Mesodermal cell (in vitro differentiated cells): ENCODE data around the gene CCDC27.

ENCODE experiments used
- H3K27ac ChIP-seq: 2 replicates; pipeline ENCODE4 v1.7.0; 2013; ENCODE audit warnings: mild to moderate bottlenecking, low read depth, low read length, moderate library complexity; ENCODE audit not compliant: severe bottlenecking
- H3K36me3 ChIP-seq: 2 replicates; pipeline ENCODE4 v1.7.1; 2013; ENCODE audit warnings: mild to moderate bottlenecking, low read length, moderate library complexity; ENCODE audit not compliant: control insufficient read depth, insufficient read depth
- H3K4me1 ChIP-seq: one replicate; pipeline ENCODE4 v1.7.1; 2013; ENCODE audit warnings: mild to moderate bottlenecking, low read length; ENCODE audit not compliant: insufficient read depth, control insufficient read depth, poor library complexity, severe bottlenecking
- H3K4me3 ChIP-seq: 2 replicates; pipeline ENCODE4 v1.7.0; 2013; ENCODE audit warnings: low read length, control low read depth, mild to moderate bottlenecking; ENCODE audit not compliant: insufficient read depth, poor library complexity, severe bottlenecking; ENCODE audit errors: extremely low read depth
- H3K9me3 ChIP-seq: 2 replicates; pipeline ENCODE4 v1.7.1; 2013; ENCODE audit warnings: mild to moderate bottlenecking, low read length, moderate library complexity; ENCODE audit not compliant: control insufficient read depth
- WGBS, 2 experiments: methylation state at CpG; one replicate each; pipeline ENCODE4 v1.1.5; 2013; ENCODE audit warnings: missing lambda C conversion rate in 2 of 2; ENCODE audit not compliant: insufficient coverage in 2 of 2; 5-methylcytosine and 5-hydroxymethylcytosine counted together

CCDC27 gene

DNA sequence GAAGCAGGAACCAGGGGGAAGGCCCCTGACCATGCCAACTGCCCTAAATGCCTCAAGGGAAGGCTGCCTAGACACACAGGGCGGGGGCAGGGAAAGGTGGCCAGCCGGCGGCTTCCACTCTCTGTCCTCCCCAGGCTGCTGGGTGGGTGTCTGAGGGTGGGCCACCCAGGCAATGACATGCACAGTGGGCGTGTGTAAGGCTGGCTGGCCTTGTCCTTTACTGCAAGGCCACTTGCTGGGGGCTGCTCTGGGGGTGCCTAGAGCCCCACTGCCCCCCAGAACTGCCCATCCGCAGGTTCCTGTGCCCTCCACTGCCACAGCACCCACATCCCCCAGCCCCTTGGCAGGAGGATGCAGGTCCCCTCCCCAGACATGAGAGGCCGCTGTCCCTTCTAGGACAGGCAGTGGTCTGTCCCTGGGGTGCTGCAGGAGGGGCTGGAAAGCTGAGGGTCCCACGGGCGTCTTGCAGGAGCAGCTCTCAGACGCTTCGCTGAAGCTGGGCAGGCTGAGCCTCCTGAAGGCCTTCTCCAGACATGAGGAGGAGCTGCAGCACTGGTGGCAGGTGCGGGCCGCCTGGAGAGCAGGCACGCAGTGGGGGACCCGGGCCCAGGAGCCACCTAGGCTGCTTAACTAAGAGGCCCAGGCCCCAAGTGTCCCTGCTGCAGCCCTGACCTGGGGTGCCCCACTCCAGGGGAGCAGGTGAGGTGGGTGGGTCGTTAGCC lies 10.1 kb downstream of the CCDC27 start:
- Histone ChIP-seq H3K4me1 (no peaks in the 10 kb centered on the region), H3K4me3 (no peak overlapping the region), H3K27ac (no peak overlapping the region), H3K36me3 (no peaks in the 10 kb centered on the region), H3K9me3 (peaks cover 9% of the 10 kb centered on the region)
- WGBS, 2 experiments = 78 to 85% methylated on average over 10 to 13 of the region's 15 CpGs

DNA sequence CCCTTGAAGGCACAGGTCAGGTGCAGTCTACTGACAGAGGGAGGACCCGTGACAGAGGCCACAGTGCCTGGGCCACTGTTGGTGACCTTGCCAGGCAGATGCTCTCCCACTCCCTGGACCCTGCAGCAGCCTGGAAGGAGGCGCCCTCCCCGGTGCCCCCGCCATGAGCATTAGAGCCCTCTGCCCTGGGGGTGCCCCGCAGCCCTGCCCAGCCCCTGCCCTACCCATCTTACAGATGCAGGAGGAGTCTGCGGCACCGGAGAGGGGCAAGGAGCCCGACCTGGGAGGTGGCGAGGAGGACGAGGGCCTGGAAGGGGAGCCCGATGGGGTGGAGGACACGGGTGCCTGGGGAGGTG lies 10.6 kb downstream of the CCDC27 start:
- H3K9me3 ChIP-seq = peaks cover 9% of the 10 kb centered on the region

DNA sequence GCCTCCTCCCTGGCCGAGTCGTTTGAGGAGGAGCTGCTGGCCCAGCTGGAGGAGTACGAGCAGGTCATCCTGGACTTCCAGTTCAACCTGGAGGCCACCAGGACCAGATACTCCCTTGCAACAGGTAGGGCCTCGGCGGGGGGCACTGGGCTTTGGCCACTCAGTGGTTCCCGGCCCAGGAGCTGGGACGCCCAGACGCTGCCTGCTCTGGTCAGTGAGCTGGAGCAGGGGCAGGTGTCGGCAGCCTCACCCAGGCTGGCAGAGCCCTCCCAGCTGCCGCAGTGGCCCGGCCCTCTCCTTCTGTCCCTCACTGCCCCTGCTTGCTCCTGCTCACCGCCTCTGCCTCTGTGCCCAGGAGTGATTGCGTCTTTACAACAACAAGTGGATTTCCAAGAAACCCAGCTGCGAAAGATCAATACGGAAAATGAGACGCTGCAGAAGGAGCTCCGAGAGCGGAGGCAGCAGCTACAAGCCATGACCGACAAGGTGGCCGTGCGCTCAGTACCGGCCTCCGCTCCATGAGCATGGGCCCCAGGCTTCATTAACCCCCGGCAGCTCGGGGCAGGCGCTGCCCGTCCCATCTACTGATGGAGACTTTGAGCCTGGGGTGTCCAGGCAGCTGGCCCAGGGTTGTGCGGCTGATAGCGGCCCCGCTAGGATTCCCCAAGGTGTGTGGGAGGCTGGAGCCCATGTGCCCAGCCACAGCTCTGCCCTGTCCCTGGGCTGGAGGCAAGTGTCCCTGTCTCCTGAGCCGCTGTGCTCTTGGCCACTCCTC lies 11.3 kb downstream of the CCDC27 start:
- Histone ChIP-seq H3K27ac (no peak overlapping the region), H3K4me1 (no peaks in the 10 kb centered on the region), H3K36me3 (no peaks in the 10 kb centered on the region), H3K9me3 (peaks cover 9% of the 10 kb centered on the region), H3K4me3 (no peak overlapping the region)
- WGBS, 2 experiments = 90 to 94% methylated on average over 27 to 31 of the region's 31 CpGs

More for the DNA sequence above, 10.6 kb downstream of the CCDC27 start:
- no peak overlapping the region for H3K4me3 ChIP-seq
- no peaks in the 10 kb centered on the region for H3K36me3 ChIP-seq
- no peaks in the 10 kb centered on the region for H3K4me1 ChIP-seq
- no peak overlapping the region for H3K27ac ChIP-seq
- 81 to 92% methylated on average over 9 to 11 of the region's 12 CpGs for WGBS, 2 experiments

DNA sequence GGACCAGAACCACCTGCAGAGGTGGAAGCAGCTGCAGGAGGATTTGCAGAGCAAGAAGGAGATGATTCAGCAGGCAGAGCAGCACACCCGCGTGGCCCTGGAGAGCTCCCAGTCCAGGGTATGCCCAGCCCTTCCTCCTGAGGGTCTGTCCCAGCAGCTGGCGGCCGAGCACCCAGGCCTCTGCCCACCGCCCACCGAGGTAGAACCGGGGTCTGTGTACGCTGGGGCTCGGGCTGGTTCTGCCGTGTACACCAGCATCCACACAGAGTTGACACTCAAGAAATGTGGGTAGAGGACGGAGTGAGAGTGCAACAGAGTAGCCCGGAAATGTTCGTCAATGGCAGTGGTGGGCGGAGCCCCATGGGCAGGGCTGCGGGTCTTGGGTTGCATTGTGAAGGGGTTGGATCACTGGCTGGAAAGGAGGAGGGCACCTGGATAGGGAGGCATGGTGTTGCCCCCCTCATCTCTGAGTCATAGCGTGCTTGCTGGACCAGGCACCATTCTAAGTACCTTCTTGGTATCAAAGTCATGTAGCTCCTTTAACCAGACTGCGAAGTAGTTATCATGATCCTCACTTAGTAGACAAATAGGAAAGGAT lies 15.2 kb downstream of the CCDC27 start:
- no peaks in the 10 kb centered on the region for H3K36me3 ChIP-seq
- no peak overlapping the region for H3K4me3 ChIP-seq
- H3K9me3 ChIP-seq = no peaks in the 10 kb centered on the region
- peaks cover 5% of the 10 kb centered on the region for H3K4me1 ChIP-seq
- no peak overlapping the region for H3K27ac ChIP-seq
- WGBS, 2 experiments = 87 to 89% methylated on average over 8 to 10 of the region's 17 CpGs

DNA sequence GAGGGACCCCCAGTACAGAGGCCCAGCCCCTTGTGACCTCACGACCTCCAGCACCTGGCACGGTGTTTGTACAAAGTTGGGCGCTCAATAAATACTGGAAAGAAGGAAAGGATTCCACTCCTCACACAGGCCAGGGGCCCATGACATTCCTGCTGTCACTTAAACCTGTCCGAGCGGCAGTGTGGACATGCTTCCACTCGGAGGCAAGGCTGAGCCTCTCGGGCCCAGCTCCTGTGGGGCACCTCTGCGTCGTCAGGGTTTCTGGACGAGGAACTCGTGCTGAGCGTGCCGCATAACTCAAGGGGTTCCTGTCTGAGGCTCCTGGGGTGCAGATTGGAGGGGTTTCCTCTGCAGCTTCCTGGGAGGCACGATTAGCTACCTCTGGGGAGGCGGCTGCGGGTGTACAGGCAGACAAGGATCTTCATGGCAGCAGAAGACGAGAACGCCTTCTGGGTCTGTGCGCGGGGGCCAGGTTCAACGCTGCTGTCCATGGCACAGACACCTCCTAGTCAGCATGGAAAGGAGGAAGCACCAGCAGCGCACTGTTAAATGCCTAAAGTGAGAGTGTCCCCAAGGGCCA lies 16.7 kb downstream of the CCDC27 start:
- 92 to 98% methylated on average over 16 to 19 of the region's 22 CpGs for WGBS, 2 experiments

DNA sequence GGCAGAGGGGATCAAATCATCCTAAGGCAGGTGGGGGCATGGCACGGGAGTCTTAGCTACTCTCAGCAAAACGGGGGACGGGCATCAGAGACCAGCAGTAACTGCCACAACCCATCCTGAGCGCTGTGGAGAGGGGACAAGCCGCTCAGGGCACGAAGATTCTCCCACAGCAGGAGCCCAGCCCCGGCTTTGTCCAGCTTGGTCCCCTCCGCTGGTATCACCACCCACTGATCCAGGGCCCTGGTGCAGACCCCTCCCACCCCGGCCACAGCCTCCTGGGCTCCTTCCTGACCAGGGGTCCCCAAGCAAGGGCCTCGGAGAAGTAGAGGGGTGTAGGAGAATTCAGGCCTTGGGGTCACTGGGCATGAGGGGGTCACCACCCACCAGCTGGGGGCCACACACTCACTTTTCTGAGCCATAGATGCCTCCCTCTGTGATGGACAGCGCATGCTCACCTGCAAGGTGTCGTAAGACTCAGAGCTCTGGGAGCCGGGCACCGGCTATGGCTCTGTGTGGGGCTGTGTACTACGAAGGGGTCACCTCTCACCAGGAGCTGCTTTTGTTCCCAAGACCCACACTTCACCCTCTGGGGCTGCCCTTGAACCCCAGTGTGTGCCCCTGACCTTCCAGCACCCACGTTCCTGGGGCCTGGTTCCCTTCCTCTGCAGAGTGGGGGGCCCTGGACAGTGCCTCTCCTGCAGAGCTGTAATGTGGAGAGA lies 18.0 kb downstream of the CCDC27 start:
- Histone ChIP-seq H3K4me3 (no peak overlapping the region), H3K36me3 (no peaks in the 10 kb centered on the region), H3K27ac (no peak overlapping the region), H3K4me1 (peaks cover 13% of the 10 kb centered on the region), H3K9me3 (no peaks in the 10 kb centered on the region)
- WGBS, 2 experiments = 91 to 94% methylated on average over 10 to 15 of the region's 16 CpGs

More for the DNA sequence above, 16.7 kb downstream of the CCDC27 start:
- H3K9me3 ChIP-seq = no peaks in the 10 kb centered on the region
- H3K4me3 ChIP-seq = no peak overlapping the region
- peaks cover 5% of the 10 kb centered on the region for H3K4me1 ChIP-seq
- H3K27ac ChIP-seq = no peak overlapping the region
- H3K36me3 ChIP-seq = no peaks in the 10 kb centered on the region

DNA sequence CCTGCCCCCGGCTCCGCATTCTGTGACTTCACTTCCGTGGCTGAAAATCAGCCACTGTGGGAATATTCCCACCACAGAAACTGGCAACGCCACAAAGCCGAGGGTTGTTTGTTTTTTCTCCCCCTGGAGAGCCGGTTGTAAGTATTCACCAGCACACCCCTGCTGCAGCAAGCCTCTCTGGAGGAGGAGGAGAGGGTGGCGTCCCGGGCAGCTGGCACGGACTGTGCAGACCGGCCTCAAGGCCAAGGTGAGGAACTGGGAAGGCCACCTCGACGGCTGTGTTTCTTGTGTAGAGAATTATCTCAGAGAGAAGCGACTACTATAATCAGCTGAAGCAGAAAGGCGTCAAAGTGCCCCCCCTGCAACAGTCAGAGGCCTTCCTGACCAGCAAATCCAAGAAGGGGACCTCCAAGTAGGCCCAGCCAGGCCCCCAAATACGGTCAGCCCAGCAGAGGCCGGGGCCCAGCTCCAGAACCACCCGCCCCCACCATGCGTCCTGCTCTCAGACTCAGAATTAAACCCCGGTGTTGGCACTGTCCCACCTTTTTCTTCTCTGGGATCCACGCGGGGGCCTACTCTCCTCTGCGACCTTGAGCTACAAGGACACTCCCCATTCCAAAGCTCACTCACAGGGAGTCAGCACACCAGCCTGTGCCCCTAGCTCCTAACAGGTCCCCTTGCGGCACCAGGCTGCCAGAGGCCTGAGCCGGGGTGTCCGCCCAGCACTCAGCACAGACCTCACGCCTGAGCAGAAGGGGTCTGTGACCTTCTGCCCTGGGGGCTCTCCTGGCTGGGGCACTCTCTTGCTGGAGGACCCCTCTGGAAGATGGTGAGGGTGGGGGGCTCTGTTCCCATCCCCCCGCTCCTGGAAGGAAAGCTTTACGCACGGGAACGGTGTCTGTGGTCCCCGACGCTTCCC lies 19.1 kb downstream of the CCDC27 start:
- Histone ChIP-seq H3K4me1 (peaks cover 25% of the 10 kb centered on the region), H3K4me3 (peak overlapping the region; percentile 49), H3K9me3 (no peaks in the 10 kb centered on the region), H3K36me3 (no peaks in the 10 kb centered on the region), H3K27ac (no peak overlapping the region)
- 68 to 77% methylated on average over 10 to 21 of the region's 32 CpGs for WGBS, 2 experiments

DNA sequence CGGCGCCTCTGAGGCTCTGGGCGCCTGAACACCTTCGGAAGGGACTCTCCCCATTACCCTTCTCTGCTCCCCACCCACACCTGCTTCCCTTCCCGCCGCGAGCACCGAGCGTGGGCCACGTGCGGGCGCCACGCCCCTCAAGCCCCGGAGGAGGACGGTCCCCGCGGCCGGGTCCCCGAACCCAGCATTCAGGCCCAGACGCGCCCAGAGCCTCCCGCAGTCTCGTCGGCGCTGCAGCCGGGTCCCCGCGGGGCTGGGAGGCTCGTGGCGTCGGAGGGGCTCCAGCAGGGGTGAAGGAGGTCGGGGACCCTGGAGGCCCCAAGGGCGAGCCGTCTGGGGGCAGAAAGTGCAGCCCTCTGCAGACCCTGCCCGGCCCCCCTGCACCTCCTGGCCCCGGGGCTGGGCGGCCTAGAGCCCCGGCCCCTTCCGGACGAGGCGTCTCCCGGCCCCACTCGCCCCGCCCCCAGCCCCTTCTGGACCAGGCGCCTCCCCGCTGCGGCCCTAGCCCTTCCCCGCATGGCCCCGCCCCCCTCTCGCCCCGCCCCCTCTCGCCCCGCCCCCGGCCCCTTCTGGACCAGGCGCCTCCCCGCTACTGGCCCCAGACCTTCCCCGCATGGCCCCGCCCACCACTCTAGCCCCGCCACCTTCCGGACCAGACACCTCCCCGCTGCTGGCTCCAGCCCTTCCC lies 19.9 kb downstream of the CCDC27 start:
- Histone ChIP-seq H3K4me1 (peaks cover 25% of the 10 kb centered on the region), H3K27ac (no peak overlapping the region), H3K36me3 (no peaks in the 10 kb centered on the region), H3K9me3 (no peaks in the 10 kb centered on the region), H3K4me3 (peak overlapping the region; percentile 49)
- WGBS, 2 experiments = 1% methylated on average over 36 to 38 of the region's 61 CpGs

DNA sequence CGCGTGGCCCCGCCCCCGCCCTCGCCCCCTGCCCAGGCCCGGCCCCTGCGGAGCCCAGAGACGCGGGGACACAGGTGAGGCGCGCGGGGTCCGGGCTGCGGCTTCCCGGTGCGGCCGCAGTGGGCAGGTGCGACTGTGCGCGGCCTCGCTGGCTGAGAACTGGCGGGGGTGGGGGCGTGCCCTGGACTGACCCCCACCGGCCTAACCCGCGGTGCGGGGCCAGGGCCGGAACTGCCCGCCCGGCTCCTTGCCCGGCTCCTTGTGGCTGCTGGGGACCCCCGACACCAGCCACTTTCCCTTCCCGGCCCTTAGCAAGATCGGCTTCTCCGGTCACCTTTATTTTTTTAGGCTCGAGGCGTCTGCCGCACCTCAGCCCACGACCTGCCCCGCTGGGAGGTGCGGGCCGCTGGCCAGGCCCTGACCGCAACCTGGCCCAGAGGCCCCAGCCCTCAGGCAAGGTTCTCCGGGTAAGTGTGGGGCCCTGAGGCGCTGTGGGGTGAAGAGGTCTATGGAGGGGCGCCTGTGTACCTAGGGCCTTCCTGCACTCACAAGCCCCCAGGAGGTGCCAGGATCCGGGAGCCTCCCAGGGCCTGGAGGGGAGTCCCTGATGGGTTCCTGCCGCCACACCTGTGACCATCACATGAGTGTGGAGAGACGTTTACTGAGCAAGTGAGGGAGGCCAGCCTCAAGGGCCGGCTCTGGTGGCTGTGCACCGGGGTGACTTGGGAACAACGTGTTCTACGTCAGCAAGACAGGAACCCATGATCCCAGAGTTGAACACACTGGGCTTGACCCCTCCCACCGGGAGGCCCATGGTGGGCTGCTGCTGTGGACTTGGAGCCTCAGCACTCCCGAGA lies 20.7 kb downstream of the CCDC27 start, which contains the start of gene SMIM1:
Gene SMIM1, plus strand, starts transcription at position 35 of the 857 bp plus-strand sequence. CDS start 2,625 bp downstream, outside the sequence.
- H3K9me3 ChIP-seq = no peaks in the 10 kb centered on the region
- H3K4me3 ChIP-seq = peak within 1 kb of the TSS; percentile 49
- 35 to 42% methylated on average over 34 to 37 of the region's 55 CpGs for WGBS, 2 experiments
- no peaks in the 10 kb centered on the region for H3K36me3 ChIP-seq
- H3K4me1 ChIP-seq = peaks cover 25% of the 10 kb centered on the region
- no peak within 1 kb of the TSS for H3K27ac ChIP-seq
